ENCODE data around the gene NEFH. TPM values are rescaled to one million over a fixed set of nuclear protein-coding genes. Genes with fewer than 3 reads are reported as not detected.
A peak's percentile ranks its signal among the peaks of the same experiment; 100 is the strongest.

The NEFH gene
- total RNA-seq, 2 donors from 2014 or later, result 149 to 887 TPM

- no peak for DNase-seq (ENCODE audit: low spot score)
- H3K27me3 ChIP-seq (replicated peaks; ENCODE audit: insufficient read depth), result peaks cover 7% of the 10 kb centered on the region
- H3K27ac ChIP-seq, result no peak overlapping the region
- WGBS, result 76% methylated on average over 11 of the region's 11 CpGs
- peaks cover 4% of the 10 kb centered on the region for H3K4me1 ChIP-seq (replicated peaks)
- H3K9me3 ChIP-seq, result no peaks in the 10 kb centered on the region
- H3K4me3 ChIP-seq, result peak overlapping the region; percentile 36 to 38
- TF ChIP-seq POLR2A (IDR thresholded peaks at IDR 0.05), result no peak
- no peak for TF ChIP-seq POLR2AphosphoS5 (IDR thresholded peaks at IDR 0.05)
- no peaks in the 10 kb centered on the region for H3K36me3 ChIP-seq
- intact Hi-C loops (cut with DNase I), result no loop called here
Measured at GRCh38 chr22:29482253-29482652, 2.2 kb downstream of the NEFH start.

GRCh38 chr22:29482726-29483125, 2.7 kb downstream of the NEFH start:
- peaks cover 4% of the 10 kb centered on the region for H3K4me1 ChIP-seq (replicated peaks)
- peaks cover 7% of the 10 kb centered on the region for H3K27me3 ChIP-seq (replicated peaks; ENCODE audit: insufficient read depth)
- intact Hi-C loops (cut with DNase I), result no loop called here
- H3K36me3 ChIP-seq, result no peaks in the 10 kb centered on the region
- no peak for TF ChIP-seq POLR2AphosphoS5 (IDR thresholded peaks at IDR 0.05)
- TF ChIP-seq CTCF (IDR thresholded peaks at IDR 0.05), result no peak
- no peak for TF ChIP-seq POLR2A (IDR thresholded peaks at IDR 0.05)
- H3K27ac ChIP-seq, result no peak overlapping the region
- 95% methylated on average over 7 of the region's 7 CpGs for WGBS
- DNase-seq (ENCODE audit: low spot score), result no peak
- H3K4me3 ChIP-seq, result peak overlapping the region; percentile 36 to 38
- no peaks in the 10 kb centered on the region for H3K9me3 ChIP-seq

GRCh38 chr22:29483254-29483653, 3.2 kb downstream of the NEFH start:
- H3K27ac ChIP-seq, result no peak overlapping the region
- intact Hi-C loops (cut with DNase I), result no loop called here
- 94% methylated on average over 13 of the region's 13 CpGs for WGBS

GRCh38 chr22:29484642-29485041, 4.6 kb downstream of the NEFH start:
- 97% methylated on average over 3 of the region's 3 CpGs for WGBS
- H3K4me3 ChIP-seq, result no peak overlapping the region

More at GRCh38 chr22:29483254-29483653, 3.2 kb downstream of the NEFH start:
- Histone ChIP-seq H3K9me3 (no peaks in the 10 kb centered on the region), H3K36me3 (no peaks in the 10 kb centered on the region), H3K27me3 (replicated peaks; ENCODE audit: insufficient read depth) (peaks cover 7% of the 10 kb centered on the region), H3K4me3 (no peak overlapping the region), H3K4me1 (replicated peaks) (peaks cover 4% of the 10 kb centered on the region)
- TF ChIP-seq CTCF (IDR thresholded peaks at IDR 0.05) (no peak), POLR2AphosphoS5 (IDR thresholded peaks at IDR 0.05) (no peak), POLR2A (IDR thresholded peaks at IDR 0.05) (no peak)
- no peak for DNase-seq (ENCODE audit: low spot score)

GRCh38 chr22:29485448-29485847, 5.4 kb downstream of the NEFH start:
- DNase-seq (ENCODE audit: low spot score), result no peak
- H3K9me3 ChIP-seq, result no peaks in the 10 kb centered on the region
- no peak overlapping the region for H3K27ac ChIP-seq
- H3K36me3 ChIP-seq, result no peaks in the 10 kb centered on the region
- WGBS, result 82% methylated on average over 8 of the region's 8 CpGs
- H3K27me3 ChIP-seq (replicated peaks; ENCODE audit: insufficient read depth), result peaks cover 4% of the 10 kb centered on the region
- intact Hi-C loops (cut with DNase I), result no loop called here
- H3K4me3 ChIP-seq, result no peak overlapping the region
- H3K4me1 ChIP-seq (replicated peaks), result no peaks in the 10 kb centered on the region
- TF ChIP-seq POLR2A (IDR thresholded peaks at IDR 0.05) (no peak), POLR2AphosphoS5 (IDR thresholded peaks at IDR 0.05) (no peak), CTCF (IDR thresholded peaks at IDR 0.05) (no peak)

More at GRCh38 chr22:29484642-29485041, 4.6 kb downstream of the NEFH start:
- Histone ChIP-seq H3K36me3 (no peaks in the 10 kb centered on the region), H3K9me3 (no peaks in the 10 kb centered on the region), H3K4me1 (replicated peaks) (peaks cover 4% of the 10 kb centered on the region), H3K27me3 (replicated peaks; ENCODE audit: insufficient read depth) (peaks cover 7% of the 10 kb centered on the region), H3K27ac (no peak overlapping the region)
- no peak for TF ChIP-seq CTCF (IDR thresholded peaks at IDR 0.05)
- TF ChIP-seq POLR2AphosphoS5 (IDR thresholded peaks at IDR 0.05), result no peak
- TF ChIP-seq POLR2A (IDR thresholded peaks at IDR 0.05), result no peak
- no peak for DNase-seq (ENCODE audit: low spot score)
- intact Hi-C loops (cut with DNase I), result no loop called here
